Parathyroid adenoma (tissue), 2 donors: ENCODE results near the gene RBMS2.
A peak's percentile ranks its signal among the peaks of the same experiment; 100 is the strongest.

Source experiments
- H2AFZ ChIP-seq: fragments of 300-600 bp; sonication (generic); one replicate; pipeline ENCODE4 v1.7.0; 2017; ENCODE audit warnings: antibody characterized with exemption, mild to moderate bottlenecking
- H3K27ac ChIP-seq: fragments of 300-600 bp; sonication (generic); one replicate; pipeline ENCODE4 v1.7.0; 2017
- H3K27me3 ChIP-seq: fragments of 300-600 bp; sonication (generic); one replicate; pipeline ENCODE4 v1.7.0; 2017; ENCODE audit warnings: low read length; ENCODE audit not compliant: control insufficient read depth, insufficient read depth
- H3K36me3 ChIP-seq: fragments of 300-600 bp; sonication (generic); one replicate; pipeline ENCODE4 v1.7.0; 2017; ENCODE audit warnings: low read length; ENCODE audit not compliant: control insufficient read depth, insufficient read depth
- H3K4me1 ChIP-seq: fragments of 300-600 bp; sonication (generic); one replicate; pipeline ENCODE4 v1.7.0; 2017; ENCODE audit warnings: control low read depth
- H3K4me2 ChIP-seq: fragments of 300-600 bp; sonication (generic); one replicate; pipeline ENCODE4 v1.7.0; 2017; ENCODE audit warnings: low read length
- H3K4me3 ChIP-seq: fragments of 300-600 bp; sonication (generic); one replicate; pipeline ENCODE4 v1.7.0; 2017; ENCODE audit warnings: low read depth, low read length
- H3K79me2 ChIP-seq: fragments of 300-600 bp; sonication (generic); one replicate; pipeline ENCODE4 v1.7.0; 2017; ENCODE audit warnings: control low read depth
- H3K9ac ChIP-seq: fragments of 300-600 bp; sonication (generic); one replicate; pipeline ENCODE4 v1.7.0; 2017; ENCODE audit warnings: mild to moderate bottlenecking
- H3K9me3 ChIP-seq: fragments of 300-600 bp; sonication (generic); one replicate; pipeline ENCODE4 v1.7.0; 2017; ENCODE audit warnings: low read length; ENCODE audit not compliant: control insufficient read depth
- CTCF ChIP-seq: fragments of 300-600 bp; sonication (generic); IDR thresholded peaks from one replicate; pipeline ENCODE4 v1.7.0; 2017; ENCODE audit warnings: antibody characterized with exemption, mild to moderate bottlenecking
- donor health status: primary hyperparathyroidism.

RBMS2 gene

DNA sequence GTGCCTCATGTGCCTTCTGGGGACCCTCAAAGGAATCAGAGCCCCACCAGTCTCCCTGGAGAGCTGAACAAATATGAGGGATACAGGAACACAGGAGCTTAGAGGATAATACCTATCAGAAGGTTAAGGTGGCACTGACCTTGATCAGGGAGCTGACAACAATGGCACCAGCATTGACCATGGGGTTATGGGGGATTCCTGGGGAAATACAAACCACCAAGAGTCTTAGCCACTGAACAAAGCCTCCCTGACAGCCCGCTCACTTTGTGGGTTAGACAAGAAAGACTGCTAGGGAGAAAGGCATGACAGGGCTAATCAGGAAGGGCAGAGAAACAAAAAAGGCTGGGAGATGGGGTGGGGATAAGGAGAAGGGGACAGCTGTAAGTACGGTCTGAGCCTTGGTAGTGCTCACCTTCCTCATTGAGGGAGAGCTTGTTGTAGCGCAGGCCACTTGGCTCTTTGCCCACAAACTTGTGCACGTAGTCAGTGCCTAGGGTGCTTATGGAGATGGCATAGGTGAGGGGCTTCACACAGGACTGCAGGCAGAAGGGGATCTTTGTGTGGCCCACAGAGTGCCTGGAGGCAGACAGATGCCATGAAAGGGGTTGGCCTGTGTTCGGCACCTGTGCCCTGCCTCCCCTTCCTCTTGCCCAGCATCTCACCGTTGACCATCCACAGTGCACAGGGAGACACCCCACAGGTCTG is 43.9 kb upstream of the RBMS2 start:
- H3K9me3 ChIP-seq: no peaks in the 10 kb centered on the region
- TF ChIP-seq CTCF: no peak
- no peaks in the 10 kb centered on the region for H3K27me3 ChIP-seq
- H3K36me3 ChIP-seq: no peaks in the 10 kb centered on the region
- H3K4me3 ChIP-seq: no peak overlapping the region
- no peak overlapping the region for H2AFZ ChIP-seq
- H3K4me2 ChIP-seq: no peak overlapping the region
- H3K9ac ChIP-seq: no peak overlapping the region
- H3K27ac ChIP-seq: no peak overlapping the region
- H3K79me2 ChIP-seq: peaks cover 20% of the 10 kb centered on the region
- H3K4me1 ChIP-seq: no peaks in the 10 kb centered on the region

- H3K79me2 ChIP-seq: peaks cover 20% of the 10 kb centered on the region
- no peaks in the 10 kb centered on the region for H3K4me1 ChIP-seq
- H3K9me3 ChIP-seq: no peaks in the 10 kb centered on the region
- no peak overlapping the region for H3K4me2 ChIP-seq
- TF ChIP-seq CTCF: no peak
- H3K4me3 ChIP-seq: no peak overlapping the region
- H3K27ac ChIP-seq: no peak overlapping the region
- no peaks in the 10 kb centered on the region for H3K27me3 ChIP-seq
- H3K9ac ChIP-seq: no peak overlapping the region
- no peaks in the 10 kb centered on the region for H3K36me3 ChIP-seq
- H2AFZ ChIP-seq: no peak overlapping the region
Measured at GRCh38 chr12:56479625-56480024, 42.0 kb upstream of the RBMS2 start.

DNA sequence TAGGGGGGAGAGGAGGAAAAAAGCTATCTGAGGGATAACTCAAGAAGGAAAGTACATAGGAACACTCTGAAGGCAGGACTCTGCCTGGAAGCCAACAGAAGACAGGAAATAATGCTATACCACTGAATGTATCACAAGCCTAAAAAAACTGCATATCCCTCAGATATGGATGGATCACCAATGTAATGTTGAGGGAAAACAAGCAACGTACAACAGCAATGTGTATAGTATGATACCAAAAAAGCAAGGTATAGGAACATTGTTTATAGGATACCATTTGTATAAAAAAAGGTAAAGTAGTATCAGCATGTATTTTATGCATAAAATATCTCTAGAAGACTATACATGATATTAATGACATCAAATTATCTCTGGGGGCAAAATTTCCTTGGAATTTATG is 37.1 kb upstream of the RBMS2 start:
- Histone ChIP-seq H3K36me3 (no peaks in the 10 kb centered on the region), H2AFZ (no peak overlapping the region), H3K9ac (no peak overlapping the region), H3K9me3 (no peaks in the 10 kb centered on the region), H3K79me2 (peaks cover 2% of the 10 kb centered on the region), H3K4me2 (no peak overlapping the region), H3K27me3 (no peaks in the 10 kb centered on the region), H3K27ac (no peak overlapping the region), H3K4me3 (no peak overlapping the region), H3K4me1 (no peaks in the 10 kb centered on the region)
- no peak for TF ChIP-seq CTCF

DNA sequence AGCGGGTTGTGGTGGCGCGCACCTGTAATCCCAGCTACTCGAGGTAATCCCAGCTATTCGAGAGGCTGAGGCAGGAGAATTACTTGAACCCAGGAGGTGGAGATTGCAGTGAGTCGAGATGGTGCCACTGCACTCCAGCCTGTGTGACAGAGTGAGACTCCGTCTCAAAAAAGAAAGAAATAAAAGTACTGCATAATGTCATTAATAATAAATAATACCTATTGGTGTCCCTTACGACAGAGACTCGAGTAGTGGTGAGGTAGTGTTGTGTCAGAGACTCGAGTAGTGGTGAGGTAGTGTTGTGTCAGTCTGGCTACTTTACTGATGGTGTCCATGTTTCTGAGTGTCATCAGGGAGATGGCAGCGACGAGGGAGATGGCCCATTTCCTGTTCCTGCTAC is 34.9 kb upstream of the RBMS2 start:
- Histone ChIP-seq H3K9me3 (no peaks in the 10 kb centered on the region), H3K36me3 (no peaks in the 10 kb centered on the region), H3K27me3 (no peaks in the 10 kb centered on the region), H3K9ac (no peak overlapping the region), H3K79me2 (no peaks in the 10 kb centered on the region), H3K4me1 (no peaks in the 10 kb centered on the region), H3K27ac (no peak overlapping the region), H3K4me3 (no peak overlapping the region), H2AFZ (peak overlapping the region; percentile 98), H3K4me2 (no peak overlapping the region)
- no peak for TF ChIP-seq CTCF

GRCh38 chr12:56487448-56488040 is 34.1 kb upstream of the RBMS2 start:
- H3K4me3 ChIP-seq: peak overlapping the region; percentile 67
- no peaks in the 10 kb centered on the region for H3K36me3 ChIP-seq
- peak overlapping the region; percentile 98 for H2AFZ ChIP-seq
- H3K4me2 ChIP-seq: peak overlapping the region; percentile 99
- H3K27ac ChIP-seq: peak overlapping the region; percentile 57
- no peak for TF ChIP-seq CTCF
- H3K9me3 ChIP-seq: no peaks in the 10 kb centered on the region
- H3K4me1 ChIP-seq: no peaks in the 10 kb centered on the region
- H3K27me3 ChIP-seq: no peaks in the 10 kb centered on the region
- H3K79me2 ChIP-seq: no peaks in the 10 kb centered on the region
- peak overlapping the region; percentile 31 for H3K9ac ChIP-seq
